ENCODE measurements around the gene SYNGR4.
"Not testable (repeated sequence)": the region's sequence is repeated elsewhere in the genome, so short reads cannot be mapped to it uniquely, and the experiment has no call there.

The SYNGR4 gene

DNA sequence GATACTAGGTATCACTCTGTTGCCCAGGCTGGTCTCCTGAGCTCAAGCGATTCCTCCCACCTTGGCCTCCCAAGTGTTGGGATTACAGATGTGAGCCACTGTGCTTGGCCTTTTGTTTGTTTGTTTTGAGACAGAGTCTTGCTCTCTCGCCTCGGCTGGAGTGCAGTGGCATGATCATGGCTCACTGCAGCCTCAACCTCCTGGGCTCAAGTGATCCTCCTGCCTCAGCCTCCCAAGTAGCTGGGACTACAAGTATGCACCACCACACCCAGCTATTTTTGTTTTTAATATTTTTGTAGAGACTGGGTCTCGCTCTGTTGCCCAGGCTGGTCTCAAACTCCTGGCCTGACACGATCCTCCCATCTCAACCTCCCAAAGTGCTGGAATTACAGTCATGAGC lies 7.6 kb downstream of the SYNGR4 start:
- not testable (repeated sequence) for DNase-seq

DNA sequence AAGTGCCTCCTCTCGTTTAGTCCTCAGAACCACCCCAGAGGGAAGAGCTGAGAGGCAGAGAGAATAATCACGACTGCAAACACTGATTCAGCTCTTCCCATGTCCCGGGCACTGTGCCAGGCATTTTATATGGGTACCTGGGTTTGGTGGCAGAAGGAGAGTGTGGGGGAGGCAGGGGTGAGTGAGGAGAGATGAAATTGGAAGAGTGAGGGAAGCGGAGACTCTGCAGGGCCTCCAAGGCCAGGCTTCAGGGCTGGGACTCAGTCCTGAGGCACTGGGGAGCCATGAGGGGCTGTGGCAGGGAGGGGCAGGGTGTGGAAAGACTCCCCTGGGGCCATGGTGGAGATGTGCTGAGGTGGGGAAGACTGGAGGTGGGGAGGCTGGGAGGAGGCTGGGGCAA lies 8.7 kb downstream of the SYNGR4 start:
- DNase-seq, result no peak

DNA sequence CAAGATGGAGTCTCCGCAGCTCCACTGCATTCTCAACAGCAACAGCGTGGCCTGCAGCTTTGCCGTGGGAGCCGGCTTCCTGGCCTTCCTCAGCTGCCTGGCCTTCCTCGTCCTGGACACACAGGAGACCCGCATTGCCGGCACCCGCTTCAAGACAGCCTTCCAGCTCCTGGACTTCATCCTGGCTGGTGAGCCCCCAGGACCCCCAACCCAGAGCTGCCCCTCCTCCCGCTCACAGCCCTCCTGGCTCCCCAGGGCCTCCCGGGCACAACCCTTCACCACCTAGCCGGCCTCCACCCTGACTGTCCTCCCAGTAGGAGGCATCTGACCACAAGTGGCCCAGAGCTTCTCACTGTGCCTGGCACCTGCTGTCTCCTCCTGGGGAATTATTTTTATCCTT lies 9.4 kb downstream of the SYNGR4 start:
- DNase-seq, result no peak

DNA sequence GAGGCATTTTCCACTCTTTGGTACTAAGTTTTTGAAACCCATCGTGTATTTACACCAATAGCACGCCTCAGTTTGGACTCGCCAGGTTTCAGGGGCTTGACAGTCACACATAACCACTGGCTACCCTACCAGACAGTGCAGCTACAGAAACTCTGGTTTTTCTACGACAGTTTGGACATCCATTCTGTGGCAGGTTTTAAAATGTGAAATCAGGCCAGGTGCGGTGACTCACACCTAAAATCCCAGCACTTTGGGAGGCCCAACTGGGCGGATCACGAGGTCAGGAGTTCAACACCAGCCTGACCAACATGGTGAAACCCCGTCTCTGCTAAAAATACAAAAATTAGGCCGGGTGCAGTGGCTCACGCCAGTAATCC lies 14.0 kb downstream of the SYNGR4 start:
- DNase-seq, result no peak

DNA sequence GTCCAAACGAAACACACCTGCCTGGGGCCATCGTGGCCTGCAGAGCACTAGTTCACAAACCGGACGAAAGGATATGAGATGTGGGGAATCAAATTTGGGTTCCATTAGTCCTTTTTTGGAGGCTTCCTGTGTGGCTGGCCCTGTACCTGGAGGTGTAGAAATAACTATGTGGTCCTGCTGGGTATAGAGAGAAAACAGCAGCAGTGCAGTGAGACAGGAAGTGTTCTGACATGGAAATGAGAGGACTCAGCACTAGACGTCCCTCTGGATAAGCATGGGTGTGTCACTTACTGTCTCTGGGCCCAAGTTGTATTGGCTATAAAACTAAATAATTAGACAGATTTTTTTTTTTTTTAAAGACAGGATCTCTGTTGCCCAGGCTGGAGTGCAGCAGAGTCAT lies 14.9 kb downstream of the SYNGR4 start:
- DNase-seq, result no peak

DNA sequence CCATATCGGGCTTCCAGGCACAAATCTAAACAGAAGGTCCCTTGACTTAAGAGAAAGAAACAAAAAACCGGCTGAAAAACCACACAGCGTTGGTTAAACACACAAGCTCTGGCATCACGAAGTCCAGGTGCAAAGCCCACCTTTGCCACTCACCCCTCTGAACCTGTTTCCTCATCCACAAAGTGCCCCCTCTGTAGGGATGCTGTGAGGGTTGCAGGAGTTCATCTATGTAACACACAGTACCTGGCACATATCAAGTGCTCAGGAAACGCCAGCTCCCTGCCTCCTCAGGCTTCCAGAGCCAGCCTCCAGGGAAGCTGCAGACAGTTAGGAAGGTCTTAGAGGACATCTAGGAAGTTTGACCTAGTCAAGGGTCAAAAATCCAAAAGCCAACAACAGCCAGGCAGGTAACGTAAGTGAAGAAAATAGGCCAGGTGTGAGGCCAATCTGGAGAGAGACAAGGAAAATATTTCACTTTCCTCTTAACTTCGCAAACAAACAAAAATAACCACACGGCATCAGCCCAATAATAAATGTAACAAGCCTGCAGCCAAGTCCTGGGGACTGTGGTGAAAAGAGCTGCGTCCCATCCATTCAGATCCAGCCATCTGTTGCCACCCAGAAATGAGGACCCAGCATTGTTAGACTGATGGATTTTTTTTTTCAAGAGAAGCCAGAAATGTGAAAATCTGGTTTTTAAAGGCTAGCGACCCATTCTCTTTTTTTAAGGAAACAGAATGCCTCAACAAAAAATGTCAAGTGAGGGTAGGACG lies 17.2 kb downstream of the SYNGR4 start:
- DNase-seq, result no peak

DNA sequence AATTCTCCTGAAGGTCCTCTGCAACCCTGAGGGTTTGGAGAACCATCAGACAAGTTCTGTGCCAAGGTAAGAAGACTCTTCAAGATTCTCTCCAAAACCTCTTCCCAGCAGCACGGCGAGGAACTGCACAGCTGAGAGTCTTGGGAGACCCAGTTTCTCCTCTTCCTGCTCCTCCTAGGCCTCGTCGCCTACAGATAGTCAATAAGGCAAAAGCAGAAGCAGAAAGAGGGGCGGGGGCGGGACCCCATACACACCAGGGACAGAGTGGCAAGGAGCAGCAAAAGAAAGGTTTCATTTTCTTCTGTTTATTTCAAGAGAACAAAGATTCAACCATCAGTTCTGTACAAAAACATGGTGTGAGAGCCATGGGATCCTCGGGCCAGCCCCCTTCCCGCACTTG lies 18.1 kb downstream of the SYNGR4 start:
- DNase-seq, result no peak

DNA sequence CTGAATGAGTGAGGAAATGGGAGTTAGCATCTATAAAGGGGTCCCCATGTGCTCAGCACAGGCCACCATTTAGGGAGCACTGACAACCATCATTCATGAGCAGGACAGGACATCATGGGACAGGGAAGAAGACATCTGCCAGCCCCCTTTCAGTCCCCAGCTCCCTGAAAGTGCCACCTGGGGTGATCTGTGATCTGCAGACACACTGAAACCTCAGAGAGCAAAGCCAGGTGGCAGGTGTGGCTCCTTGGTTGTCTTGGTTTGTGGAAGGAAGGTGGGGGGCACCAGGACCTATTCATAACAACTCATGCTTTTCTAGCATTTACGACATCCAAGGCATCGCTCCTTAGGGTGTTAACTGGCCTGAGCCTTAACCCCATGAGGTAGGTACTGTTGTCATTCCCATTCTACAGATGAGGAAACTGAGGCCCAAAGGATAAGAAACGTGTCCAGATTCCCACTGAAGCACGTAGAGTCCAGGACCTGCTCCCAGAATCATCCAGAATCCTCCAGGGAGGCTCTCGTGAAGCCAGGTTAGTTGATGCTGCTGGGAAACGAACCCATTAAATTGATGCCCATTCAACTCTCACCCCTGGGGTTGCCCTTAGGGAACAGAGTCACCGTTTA lies 21.4 kb downstream of the SYNGR4 start:
- DNase-seq, result no peak

DNA sequence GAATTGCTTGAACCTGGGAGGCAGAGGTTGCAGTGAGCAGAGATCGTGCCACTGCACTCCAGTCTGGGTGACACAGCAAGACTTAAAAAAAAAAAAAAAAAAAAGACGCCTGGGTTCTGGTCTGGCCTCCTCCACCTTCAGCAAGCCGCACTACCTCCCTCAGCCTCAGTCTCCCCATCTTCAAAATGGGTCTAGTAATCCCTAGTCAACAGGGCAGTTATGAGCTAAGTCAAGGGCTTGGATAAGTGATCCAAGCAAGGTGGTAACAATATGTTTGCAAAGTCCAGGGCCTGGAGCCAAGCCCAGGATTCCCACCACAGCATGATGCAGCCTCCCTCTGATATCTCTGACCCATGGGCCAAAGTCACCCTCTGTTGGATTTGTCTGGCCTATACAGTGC lies 22.8 kb downstream of the SYNGR4 start:
- DNase-seq, result no peak

DNA sequence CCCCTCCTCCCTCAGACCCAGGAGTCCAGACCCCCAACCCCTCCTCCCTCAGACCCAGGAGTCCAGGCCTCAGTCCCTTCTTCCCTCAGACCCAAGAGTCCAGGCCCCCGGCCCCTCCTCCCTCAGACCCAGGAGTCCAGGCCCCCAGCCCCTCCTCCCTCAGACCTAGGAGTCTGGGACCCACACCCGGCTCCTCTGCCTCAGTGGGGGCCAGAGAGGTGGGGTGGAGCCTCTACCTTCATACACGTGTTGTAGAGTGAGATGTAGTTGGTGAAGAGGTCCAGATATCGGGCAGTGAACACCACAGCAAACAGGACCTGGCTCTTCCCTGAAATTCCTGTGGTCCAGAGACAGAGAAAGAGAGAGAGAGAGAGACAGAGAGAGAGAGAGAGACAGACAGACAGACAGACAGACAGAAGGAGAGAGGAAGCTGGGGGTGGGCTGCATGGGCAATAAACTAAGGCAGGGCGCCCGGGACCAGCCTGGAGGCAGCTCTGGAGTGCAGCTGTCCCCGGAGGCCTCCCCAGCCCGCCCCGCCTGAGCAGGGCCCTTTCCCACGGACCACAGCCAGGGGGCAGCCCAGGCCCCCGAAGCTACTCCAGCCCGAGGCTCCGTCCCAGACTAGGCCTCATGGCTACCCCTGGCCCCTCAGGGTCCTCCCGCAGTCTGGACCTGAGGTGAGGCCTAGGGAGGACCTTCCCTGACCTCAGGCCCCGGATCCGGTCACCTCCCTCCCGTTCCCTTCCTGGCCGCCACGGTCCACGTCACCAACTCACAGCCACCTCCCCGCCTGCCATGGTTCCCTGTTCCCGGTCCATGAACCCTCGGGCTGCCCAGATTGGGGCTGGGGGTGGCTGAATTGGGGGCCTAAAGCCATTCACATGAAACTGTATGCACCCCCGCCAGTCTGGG lies 26.3 kb downstream of the SYNGR4 start:
- DNase-seq, result peak; percentile 63

DNA sequence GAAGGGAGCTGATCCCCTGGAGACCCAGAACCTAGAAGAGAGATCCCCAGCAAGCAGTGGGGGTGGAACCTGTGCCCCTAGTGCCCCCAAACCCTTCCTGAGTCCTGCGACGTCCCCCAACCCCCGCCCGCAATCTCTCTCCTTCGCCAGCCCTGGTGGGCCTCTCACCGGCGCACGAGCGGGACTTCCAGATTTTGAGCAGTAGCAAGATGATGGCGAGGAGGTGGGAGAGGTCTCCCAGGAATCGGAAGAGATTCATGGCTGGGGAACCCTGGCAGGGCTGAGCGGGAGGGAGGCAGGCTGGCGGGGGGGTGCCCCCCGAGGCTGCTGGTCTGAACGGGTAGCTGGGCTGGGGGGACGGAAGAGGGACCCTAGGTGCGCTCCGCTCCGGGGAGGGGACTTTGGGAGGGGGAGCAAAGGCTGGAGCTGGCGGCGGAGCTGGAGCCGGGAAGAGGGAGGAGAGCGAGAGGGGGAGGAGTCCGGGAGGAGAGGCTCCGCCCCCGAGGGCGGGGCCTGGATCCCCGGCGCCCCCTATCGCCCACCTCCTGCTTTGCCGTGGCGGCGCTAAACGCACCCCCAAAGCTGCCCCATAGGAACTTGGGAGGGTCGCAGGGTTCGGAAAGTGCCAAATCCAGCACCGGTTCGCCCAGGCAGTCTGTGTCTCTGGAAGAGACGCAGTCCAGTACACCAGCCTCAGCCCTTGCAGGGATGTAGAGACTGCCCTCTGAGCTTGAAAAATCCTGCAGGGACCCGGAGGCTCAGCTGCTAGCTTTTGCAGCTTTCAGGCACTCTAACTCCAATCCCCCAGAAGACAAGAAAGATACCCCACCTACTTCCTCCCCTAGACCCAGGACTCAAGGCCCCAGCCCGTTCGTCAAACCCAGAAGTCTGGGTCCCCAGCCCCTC lies 27.2 kb downstream of the SYNGR4 start, which contains the start of gene KDELR1:
Gene KDELR1, minus strand, starts transcription at position 452 of the 906 bp plus-strand sequence. Its CDS starts 193 bp downstream, at position 259.
- DNase-seq, result peak; percentile 45

DNA sequence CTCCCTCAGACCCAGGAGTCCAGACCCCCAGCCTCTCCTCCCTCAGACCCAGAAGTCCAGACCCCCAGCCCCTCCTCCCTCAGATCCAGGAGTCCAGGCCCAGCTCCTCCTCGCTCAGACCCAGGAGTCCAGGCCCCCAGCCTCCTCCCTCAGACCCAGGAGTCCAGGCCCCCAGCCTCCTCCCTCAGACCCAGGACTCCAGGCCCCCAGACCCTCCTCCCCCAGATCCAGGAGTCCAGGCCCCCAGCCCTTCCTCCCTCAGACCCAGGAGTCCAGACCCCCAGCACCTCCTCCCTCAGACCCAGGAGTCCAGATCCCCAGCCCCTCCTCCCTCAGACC lies 27.8 kb downstream of the SYNGR4 start:
- not testable (repeated sequence) for DNase-seq

DNA sequence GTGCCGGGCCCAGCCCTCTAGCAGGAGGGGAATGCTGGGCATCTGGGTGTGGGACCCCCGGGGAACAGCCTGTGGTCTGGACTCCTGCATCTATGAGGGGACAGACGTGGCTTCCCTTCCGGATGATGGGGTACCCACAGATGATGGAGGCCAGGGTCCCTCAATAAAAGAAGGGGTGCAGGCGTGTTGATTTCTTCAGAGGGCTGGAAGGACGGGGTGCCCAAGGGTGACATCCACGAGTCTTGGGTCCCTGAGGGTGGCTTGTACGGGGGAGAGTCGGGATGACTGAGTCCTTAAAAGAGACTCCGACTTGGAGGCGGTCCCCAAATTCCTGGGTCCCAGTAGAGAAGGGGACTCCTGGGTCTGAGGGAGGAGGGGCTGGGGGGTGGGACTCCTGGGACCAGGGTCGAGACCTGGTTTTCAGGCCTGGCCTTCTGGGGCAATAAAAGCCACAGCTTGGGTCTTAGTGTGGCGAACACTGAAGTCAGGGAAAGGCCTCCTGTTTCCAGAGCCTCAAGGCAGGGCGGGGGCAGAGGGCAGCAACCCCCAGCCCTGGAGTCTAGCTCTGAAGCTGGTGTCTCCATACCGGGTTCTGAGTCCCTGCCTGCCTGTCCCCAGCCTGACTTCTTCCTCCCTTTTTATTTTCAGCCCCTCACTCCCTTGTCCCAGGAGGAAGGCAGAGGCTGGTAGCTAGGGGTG lies 28.8 kb downstream of the SYNGR4 start:
- no peak for DNase-seq

DNA sequence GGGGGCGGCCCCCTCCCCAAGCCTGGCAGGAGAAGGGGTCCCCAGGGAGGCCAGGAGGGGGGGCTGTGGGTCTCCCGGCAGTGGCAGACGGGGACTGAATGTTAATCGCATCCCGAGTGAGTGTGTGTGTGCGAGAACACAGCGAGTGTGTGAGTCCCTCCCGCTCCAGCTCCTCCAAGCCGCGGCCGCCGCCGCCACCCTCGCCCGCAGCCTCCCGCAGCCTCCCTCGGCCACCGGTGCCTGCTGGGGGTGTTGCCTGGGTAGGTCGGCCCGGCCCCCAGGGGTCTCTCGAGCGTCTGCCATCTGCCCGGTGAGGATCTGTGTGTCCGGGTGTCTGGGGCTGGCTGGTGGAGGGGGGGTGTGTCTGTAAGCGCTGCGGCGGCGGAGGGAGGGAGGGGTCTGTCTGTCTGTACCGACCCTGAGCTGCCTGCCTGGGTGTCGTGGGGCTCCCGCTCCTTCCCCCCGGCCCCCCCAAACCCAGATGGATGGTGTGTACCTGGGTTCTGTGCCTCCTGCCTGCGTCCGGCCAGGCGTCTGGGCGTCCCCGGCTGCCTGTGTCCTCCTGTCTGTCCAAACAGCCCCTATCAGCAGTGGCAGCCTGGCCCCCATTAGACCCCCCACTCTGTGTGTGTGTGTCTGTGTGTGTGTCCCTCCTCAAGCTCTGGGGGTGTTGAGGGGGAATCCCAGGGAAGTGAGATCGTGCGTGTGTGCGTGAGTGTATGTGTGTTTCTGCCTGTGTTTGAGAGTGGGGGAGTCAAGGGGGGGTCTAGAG lies 29.6 kb downstream of the SYNGR4 start, which contains the start of gene GRIN2D:
Gene GRIN2D, plus strand, starts transcription at position 110 of the 772 bp plus-strand sequence. CDS start 4,725 bp downstream, outside the sequence.
- DNase-seq, result no peak

DNA sequence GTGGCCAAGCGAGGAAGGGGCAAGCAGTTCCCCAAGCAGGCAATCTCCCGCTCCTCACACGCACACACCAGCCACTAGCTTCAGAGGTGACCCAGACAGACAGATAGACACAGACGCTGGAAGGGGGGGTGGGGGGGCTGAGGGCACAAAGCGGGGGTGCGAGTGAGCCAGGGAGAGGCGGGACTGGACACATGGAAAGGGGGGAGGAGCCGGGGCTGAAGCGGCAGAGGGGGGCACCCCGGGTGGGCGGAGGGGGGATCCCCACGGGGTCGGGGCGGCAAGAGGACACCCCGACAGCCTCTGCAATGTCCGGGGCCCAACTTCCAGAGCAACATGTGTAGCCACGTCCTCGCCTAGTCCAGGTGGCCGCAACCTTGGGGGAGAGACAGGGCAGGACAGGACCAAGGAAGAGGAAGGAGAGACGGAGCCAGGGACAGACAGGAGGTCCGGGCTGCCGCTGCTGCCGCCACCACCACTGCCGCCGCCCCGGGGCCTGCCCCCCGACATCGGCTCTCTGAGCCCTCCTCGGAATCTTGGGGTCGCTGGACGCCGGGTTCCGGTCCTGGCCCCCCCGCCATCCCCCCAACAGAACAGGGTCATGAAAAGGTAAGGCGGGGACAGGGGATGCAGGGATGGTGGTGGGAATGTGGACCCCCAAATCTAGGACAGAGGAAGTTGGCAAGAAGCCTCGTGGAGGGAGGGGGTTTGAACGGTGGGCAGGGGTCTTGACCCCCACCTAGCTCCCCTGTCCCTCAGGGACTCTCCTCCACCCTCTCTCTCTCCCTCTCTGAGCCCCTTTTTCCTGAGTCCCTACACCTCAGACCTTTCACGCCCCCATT lies 30.4 kb downstream of the SYNGR4 start:
- no peak for DNase-seq

DNA sequence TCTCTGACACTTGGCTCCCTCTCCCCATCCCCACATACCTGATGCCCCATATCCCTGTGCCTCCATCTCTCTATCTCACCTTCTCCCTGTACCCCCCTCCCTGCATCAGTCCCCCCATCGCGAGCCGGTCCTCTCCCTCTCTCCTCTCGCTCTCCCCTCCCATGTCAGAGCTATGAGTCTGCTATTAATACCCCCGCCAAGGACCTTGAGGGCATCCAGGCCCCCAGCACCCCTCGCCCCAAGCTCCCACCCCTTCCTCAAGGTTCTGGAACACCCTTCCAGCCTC lies 30.9 kb downstream of the SYNGR4 start:
- no peak for DNase-seq

DNA sequence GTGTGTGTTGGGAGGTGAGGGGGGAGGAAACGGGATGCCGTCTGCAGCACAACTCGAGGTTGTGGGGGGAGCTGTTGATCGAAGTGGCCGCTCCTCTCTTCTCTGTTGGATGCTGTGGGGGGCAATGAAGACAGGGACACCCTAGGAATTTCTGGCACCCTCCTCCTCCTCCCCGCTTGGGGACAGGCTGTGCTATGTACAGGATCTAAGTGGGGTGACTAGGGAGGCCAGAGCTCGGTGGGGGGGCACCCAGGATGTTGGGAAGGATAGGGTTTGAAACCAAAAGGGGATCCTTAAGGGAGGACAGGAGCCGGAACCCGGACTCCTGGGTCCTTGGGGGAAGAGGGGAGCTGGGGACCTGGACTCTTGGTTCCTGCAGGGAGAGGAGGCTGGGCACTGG lies 31.3 kb downstream of the SYNGR4 start:
- DNase-seq, result no peak

DNA sequence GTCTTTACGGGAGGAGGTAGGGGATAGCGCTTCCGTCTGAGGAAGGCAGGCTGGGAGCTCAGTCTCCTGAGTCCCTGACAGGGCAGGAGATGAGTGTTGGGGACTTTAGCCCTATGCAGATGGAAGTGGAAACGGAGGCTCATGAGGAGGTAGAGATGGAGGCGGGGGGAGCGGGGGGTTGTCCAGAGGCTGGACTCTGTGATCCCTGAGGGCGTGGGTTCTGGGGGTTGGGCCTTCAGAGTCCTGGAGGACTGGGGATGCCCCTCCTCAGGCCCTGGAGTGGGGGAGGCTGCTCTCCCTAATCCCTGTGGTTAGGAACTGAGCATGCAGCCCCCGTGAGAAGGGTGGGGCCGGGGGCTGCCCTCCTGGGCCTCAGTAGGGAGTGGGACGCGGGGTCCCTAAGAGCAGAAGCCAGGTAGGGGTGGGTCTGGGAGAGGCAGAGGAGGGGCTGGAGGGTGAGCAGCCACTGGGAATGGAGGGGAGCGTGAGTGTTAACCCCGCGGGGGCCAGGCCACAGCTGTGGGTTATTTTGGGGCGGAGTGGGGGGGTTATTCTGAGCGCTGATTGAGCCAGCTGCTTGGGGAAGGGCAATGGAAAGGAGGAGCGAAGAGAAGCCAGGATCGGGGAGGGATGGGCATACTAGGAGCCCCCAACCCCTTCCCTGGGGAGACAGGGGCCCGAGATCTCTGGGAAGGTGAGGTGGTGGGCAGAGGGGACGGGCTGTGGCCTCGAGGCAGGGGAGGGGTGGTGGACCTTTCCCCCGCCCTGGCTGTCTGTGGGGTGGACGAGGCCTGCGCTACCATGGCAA lies 32.1 kb downstream of the SYNGR4 start:
- no peak for DNase-seq

DNA sequence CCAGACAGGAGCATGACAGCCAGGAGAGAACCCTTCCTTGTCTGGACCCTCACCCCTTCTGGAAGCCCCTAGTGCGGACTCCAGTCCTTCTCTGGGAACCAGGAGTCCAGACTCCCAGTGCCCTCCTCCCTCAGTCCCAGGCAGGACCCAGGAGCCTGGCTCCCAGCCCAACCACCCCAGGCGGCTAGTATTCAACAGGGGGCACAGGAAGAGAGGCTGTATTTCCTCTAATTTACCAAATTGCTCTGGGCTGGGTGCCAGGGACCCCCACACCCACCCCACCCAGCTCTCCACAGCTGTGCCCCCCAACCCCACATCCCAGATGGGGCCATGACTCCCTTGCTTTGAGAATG lies 32.6 kb downstream of the SYNGR4 start:
- no peak for DNase-seq

Data from KG1 (cell line).